22Rv1 (cell line): ENCODE measurements around the gene SESN3.

Experiments used
- H3K27ac ChIP-seq: fragments of 450-650 bp; 2 replicates; pipeline ENCODE4 v1.5.1; 2017
- CTCF ChIP-seq: fragments of 450-650 bp; IDR thresholded peaks from 2 replicates; pipeline ENCODE4 v1.5.1; 2017; ENCODE audit warnings: mild to moderate bottlenecking
- ZFX ChIP-seq: fragments of 450-650 bp; IDR thresholded peaks from 2 replicates; pipeline ENCODE4 v1.6.1; 2017; ENCODE audit warnings: antibody characterized with exemption, borderline replicate concordance

SESN3 gene

DNA sequence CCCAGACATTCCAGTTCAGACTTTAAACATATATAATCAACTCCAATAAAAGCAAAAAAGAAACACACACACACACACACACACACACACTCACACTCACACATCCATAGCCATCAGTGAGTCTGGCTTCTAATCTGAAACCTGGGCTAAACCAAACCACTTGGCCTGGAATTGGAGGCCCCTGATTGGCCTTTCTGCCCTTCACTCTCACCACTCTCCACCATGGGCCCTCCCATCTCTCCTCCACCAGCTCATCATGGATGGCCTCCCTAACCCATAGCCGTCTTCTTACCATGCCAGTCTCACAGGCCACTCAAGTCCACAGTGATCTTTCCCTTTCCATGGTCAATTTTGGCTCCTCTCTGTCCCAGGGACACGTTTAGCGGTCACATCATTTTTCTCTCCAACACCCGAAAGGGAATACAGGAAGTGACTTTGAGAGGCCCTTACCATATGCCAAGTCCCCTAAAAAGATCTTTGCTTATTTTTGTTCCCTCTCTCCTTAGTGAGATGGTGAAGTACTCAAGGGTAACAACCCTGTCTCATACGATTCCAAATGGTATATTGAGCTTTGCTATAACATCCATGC is 74.8 kb downstream of the SESN3 start:
- TF ChIP-seq CTCF: no peak
- no peak overlapping the region for H3K27ac ChIP-seq

GRCh38 chr11:95155385-95155784 is 75.6 kb downstream of the SESN3 start:
- TF ChIP-seq CTCF (no peak), ZFX (no peak)
- no peak overlapping the region for H3K27ac ChIP-seq

GRCh38 chr11:95154514-95154913 is 76.5 kb downstream of the SESN3 start:
- no peak overlapping the region for H3K27ac ChIP-seq
- TF ChIP-seq CTCF: peak; percentile 62
- no peak for TF ChIP-seq ZFX

GRCh38 chr11:95153857-95154246 is 77.2 kb downstream of the SESN3 start:
- no peak for TF ChIP-seq CTCF
- TF ChIP-seq ZFX: no peak
- no peak overlapping the region for H3K27ac ChIP-seq

DNA sequence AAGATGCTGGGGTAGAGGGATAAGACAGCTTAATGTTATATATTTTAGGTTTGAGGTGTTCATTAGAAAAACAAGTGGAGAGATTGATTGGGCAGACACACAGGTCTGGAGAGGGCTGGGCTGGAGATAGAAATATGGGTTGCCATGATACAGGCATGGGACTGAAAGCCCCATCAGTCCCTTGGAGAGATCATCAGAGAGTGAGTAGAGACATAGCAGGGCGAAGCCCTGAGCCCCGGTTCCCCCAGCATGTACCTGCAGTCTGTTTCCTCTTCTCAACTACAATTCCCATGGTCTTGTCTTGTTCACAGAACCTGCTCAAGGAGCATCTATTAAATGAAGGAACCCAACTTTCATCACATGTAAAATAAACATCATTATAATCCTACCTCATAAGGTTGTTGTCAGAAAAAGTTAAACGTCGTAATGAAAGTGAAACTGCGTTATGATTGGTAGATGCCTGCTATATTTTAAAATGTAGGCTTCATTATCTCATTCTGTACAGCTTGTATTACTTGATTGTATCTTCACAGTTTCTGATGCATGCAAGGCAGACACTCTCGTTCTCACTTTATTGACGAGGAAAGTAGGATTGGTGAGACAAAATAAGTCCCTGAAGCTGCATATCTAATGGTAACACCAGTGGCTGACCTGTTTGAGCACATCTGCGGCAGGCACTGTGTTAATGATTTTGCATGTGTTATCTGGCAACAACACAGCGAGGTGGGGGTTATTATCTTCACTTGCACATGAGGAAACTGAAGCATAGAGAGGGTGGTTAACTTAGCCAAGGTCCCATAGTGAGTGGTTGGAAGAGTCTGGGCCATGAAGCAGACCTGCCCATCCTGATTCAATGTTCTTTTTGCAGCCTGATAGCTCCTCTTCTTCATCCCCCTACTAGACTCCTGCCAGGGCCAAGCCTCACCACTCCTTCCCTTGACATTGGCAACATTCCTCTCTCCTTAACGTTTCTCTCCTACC is 77.8 kb downstream of the SESN3 start:
- TF ChIP-seq CTCF (no peak), ZFX (no peak)
- H3K27ac ChIP-seq: no peak overlapping the region

GRCh38 chr11:95150956-95151684 is 79.9 kb downstream of the SESN3 start:
- TF ChIP-seq ZFX (no peak), CTCF (peak; percentile 5; the same call in 1 of the 2 replicates)
- peak overlapping the region; percentile 74 for H3K27ac ChIP-seq
